SK-N-SH treated with all-trans-retinoic acid at 6 μM for 48 hours (cell line): ENCODE measurements around the gene CSNK1G1.

Experiments used
- ARNTL ChIP-seq: fragments of 450-650 bp; formaldehyde crosslinking; IDR thresholded peaks from 2 replicates; pipeline ENCODE4 v1.5.0; 2020; ENCODE audit warnings: low read depth, mild to moderate bottlenecking, moderate library complexity, borderline replicate concordance
- ESRRG ChIP-seq: fragments of 250-450 bp; sonication (Bioruptor Pico); IDR thresholded peaks from 2 replicates; pipeline ENCODE4 v1.6.1; 2021; ENCODE audit warnings: mild to moderate bottlenecking
- ZFP3 ChIP-seq: fragments of 250-450 bp; sonication (Bioruptor Pico); IDR thresholded peaks from 2 replicates; pipeline ENCODE4 v1.5.0; 2020; ENCODE audit warnings: mild to moderate bottlenecking, moderate library complexity
- ZFP30 ChIP-seq: fragments of 450-650 bp; formaldehyde crosslinking; IDR thresholded peaks from 2 replicates; pipeline ENCODE4 v1.5.0; 2022; ENCODE audit warnings: mild to moderate bottlenecking, moderate library complexity

DNA sequence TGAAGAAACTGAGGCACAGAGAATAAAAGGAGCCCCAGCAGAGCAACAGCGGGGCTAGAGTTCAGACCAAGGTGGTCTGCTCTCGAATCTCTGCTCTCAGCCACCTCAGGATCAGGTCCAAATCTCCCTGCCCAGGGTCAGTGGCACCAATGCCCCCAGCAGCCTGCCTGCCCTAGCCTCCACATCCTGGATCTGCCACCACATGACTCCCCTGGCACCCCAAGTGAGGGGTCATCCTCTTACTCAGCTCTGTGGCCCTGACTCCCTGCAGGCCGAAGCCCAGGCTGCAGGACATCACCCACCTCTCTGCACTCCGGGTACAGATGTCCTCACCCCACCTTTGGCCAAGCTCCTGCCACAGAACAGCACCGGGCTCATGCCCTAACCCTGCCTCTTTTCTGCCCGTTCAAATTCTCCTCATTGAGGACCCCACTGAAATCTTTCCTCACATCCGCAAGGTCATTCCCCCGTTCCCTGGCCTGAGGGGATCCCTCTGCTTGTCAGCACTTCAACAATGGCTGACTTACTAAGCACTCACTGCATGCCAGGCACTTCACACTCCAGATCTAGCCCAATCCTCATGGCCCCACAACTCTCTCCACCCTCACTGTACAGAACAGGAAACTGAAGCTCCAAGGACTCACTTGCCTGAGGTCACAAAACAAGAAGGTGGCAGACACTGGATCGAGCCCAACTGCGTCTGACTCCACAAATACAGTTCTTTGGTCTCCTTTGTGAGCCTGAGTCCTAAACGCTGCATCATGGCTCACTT is 197.4 kb downstream of the CSNK1G1 start:
- no peak for TF ChIP-seq ARNTL (CRISPR knock-in tag)
- no peak for TF ChIP-seq ESRRG (CRISPR knock-in tag)
- no peak for TF ChIP-seq ZFP30 (CRISPR knock-in tag)
- TF ChIP-seq ZFP3 (CRISPR knock-in tag): no peak
